Measurements from ENCODE around the gene ZNF24.

GRCh38 chr18:35386600-35387100 lies 42.4 kb upstream of the ZNF24 start:
- TF ChIP-seq CTCF (IDR thresholded peaks at IDR 0.05), result peak; percentile 74 to 95 (median 90)
- no peak for TF ChIP-seq POLR2A (IDR thresholded peaks at IDR 0.05)

Measured in right lobe of liver (tissue), 4 donors.